GM23248 (cell line): Measurements from ENCODE around the gene STX8. TPM values are rescaled to one million over a fixed set of nuclear protein-coding genes. Genes with fewer than 3 reads are reported as not detected.
"Not testable (repeated sequence)": the region's sequence is repeated elsewhere in the genome, so short reads cannot be mapped to it uniquely, and the experiment has no call there.

Experiments
- DNase-seq: peaks from one replicate; pipeline ENCODE4 v3.0.0-alpha.2; 2015
- H2AFZ ChIP-seq: fragments of 200-600 bp; sonication (generic); 2 replicates; pipeline ENCODE4 v1.6.1; 2016; ENCODE audit warnings: antibody characterized with exemption
- H3F3A ChIP-seq: fragments of 200-600 bp; sonication (generic); 2 replicates; pipeline ENCODE4 v1.6.1; 2016; ENCODE audit warnings: mild to moderate bottlenecking, antibody characterized with exemption, mixed run types; ENCODE audit not compliant: insufficient read depth
- H3K27ac ChIP-seq: fragments of 200-600 bp; sonication (generic); 2 replicates; pipeline ENCODE4 v1.5.1; 2016; ENCODE audit warnings: mild to moderate bottlenecking
- H3K27me3 ChIP-seq: fragments of 200-600 bp; sonication (generic); replicated peaks from 2 replicates; pipeline ENCODE4 v1.6.1; 2016; ENCODE audit warnings: mild to moderate bottlenecking; ENCODE audit not compliant: insufficient read depth
- H3K36me3 ChIP-seq: fragments of 200-600 bp; sonication (generic); 2 replicates; pipeline ENCODE4 v1.6.1; 2016; ENCODE audit warnings: low read depth, mild to moderate bottlenecking
- H3K4me1 ChIP-seq: fragments of 200-600 bp; sonication (generic); 2 replicates; pipeline ENCODE4 v1.6.1; 2016; ENCODE audit warnings: mild to moderate bottlenecking; ENCODE audit not compliant: insufficient read depth
- H3K4me2 ChIP-seq: fragments of 200-600 bp; sonication (generic); one replicate; pipeline ENCODE4 v1.6.1; 2016; ENCODE audit warnings: mild to moderate bottlenecking; ENCODE audit not compliant: unreplicated experiment
- H3K4me3 ChIP-seq: fragments of 200-600 bp; sonication (generic); 2 replicates; pipeline ENCODE4 v1.5.1; 2016; ENCODE audit warnings: mild to moderate bottlenecking
- H3K79me2 ChIP-seq: fragments of 200-600 bp; sonication (generic); 2 replicates; pipeline ENCODE4 v1.6.1; 2016; ENCODE audit warnings: mild to moderate bottlenecking; ENCODE audit not compliant: insufficient read depth
- H3K9ac ChIP-seq: fragments of 200-600 bp; sonication (generic); 2 replicates; pipeline ENCODE4 v1.6.1; 2016; ENCODE audit warnings: mild to moderate bottlenecking
- H3K9me2 ChIP-seq: fragments of 200-600 bp; sonication (generic); 2 replicates; pipeline ENCODE4 v1.6.1; 2016; ENCODE audit warnings: mixed run types, mild to moderate bottlenecking, moderate library complexity; ENCODE audit not compliant: insufficient read depth
- H3K9me3 ChIP-seq: fragments of 200-600 bp; sonication (generic); one replicate; pipeline ENCODE4 v1.6.1; 2017; ENCODE audit warnings: low read depth
- H4K20me1 ChIP-seq: fragments of 200-600 bp; sonication (generic); 2 replicates; pipeline ENCODE4 v1.6.0; 2016; ENCODE audit not compliant: insufficient read depth
- EZH2 ChIP-seq: fragments of 200-600 bp; sonication (generic); IDR thresholded peaks from 2 replicates; pipeline ENCODE4 v1.6.1; 2018; ENCODE audit warnings: antibody characterized with exemption, mild to moderate bottlenecking; ENCODE audit not compliant: insufficient read depth, poor library complexity, severe bottlenecking
- EZH2phosphoT487 ChIP-seq: fragments of 200-600 bp; sonication (generic); IDR thresholded peaks from 2 replicates; pipeline ENCODE4 v1.6.1; 2018; ENCODE audit warnings: antibody characterized with exemption, moderate library complexity, mild to moderate bottlenecking, low read depth; ENCODE audit not compliant: insufficient read depth
- WGBS, 2 experiments: methylation state at CpG; one replicate each; pipeline ENCODE4 v1.1.6; 2015 to 2017; ENCODE audit warnings: low lambda C conversion rate in 2 of 2, low coverage in 1 of 2; ENCODE audit errors: missing lambda C conversion rate in 2 of 2; 5-methylcytosine and 5-hydroxymethylcytosine counted together
- in situ Hi-C: fragments of 300-500 bp; cut with MboI; formaldehyde crosslinking; loops from 2 replicates; pipeline ENCODE4 v1.15.0; 2020
- polyA plus RNA-seq: library from polyadenylated mRNA; unstranded; fragments of >200 nt; fragmentation: Nextera tagmentation; extraction: Ambion mirVana; gene quantifications from 2 replicates; pipeline ENCODE4 v1.2.1, GENCODE V29; 2016
- total RNA-seq: library from RNA; depleted of rRNA; stranded (reverse); fragments of >200 nt; shearing (Covaris generic); gene quantifications from 2 replicates; pipeline ENCODE4 v1.2.3, GENCODE V29; 2014

STX8 gene
- total and polyA plus RNA-seq, 2 experiments from 2014 or later, result 40.7 to 84.3 TPM

- 98 to 100% methylated on average over 3 of the region's 3 CpGs for WGBS, 2 experiments
- in situ Hi-C loops, result no loop called here
- H2AFZ ChIP-seq, result no peak overlapping the region
- H3K4me1 ChIP-seq, result 0 out of 2 replicates have a peak, but pooled peaks cover 4% of the 10 kb centered on the region
- no peak overlapping the region for H3K27ac ChIP-seq
- no peak for TF ChIP-seq EZH2
- TF ChIP-seq EZH2phosphoT487, result no peak
- H3K9ac ChIP-seq, result no peak overlapping the region
- H3K9me2 ChIP-seq, result no peaks in the 10 kb centered on the region
- no peak overlapping the region for H3K4me2 ChIP-seq
- H3K4me3 ChIP-seq, result no peak overlapping the region
- no peaks in the 10 kb centered on the region for H3K9me3 ChIP-seq
- no peaks in the 10 kb centered on the region for H3K79me2 ChIP-seq
- DNase-seq, result no peak
- H3K27me3 ChIP-seq, result no peaks in the 10 kb centered on the region
- H3K36me3 ChIP-seq, result no peaks in the 10 kb centered on the region
- no peaks in the 10 kb centered on the region for H4K20me1 ChIP-seq
- peaks cover 4% of the 10 kb centered on the region; the same call in 1 of the 2 replicates for H3F3A ChIP-seq
These were observed 189.2 kb downstream of the STX8 start for GRCh38 chr17:9386401-9386800.

GRCh38 chr17:9383826-9384225 is 191.8 kb downstream of the STX8 start:
- Histone ChIP-seq H3K27me3 (no peaks in the 10 kb centered on the region), H4K20me1 (no peaks in the 10 kb centered on the region), H3K36me3 (no peaks in the 10 kb centered on the region), H3K9me2 (no peaks in the 10 kb centered on the region), H3K9ac (no peak overlapping the region), H3K4me1 (0 out of 2 replicates have a peak, but pooled peaks cover 3% of the 10 kb centered on the region), H3K4me2 (no peak overlapping the region), H3F3A (peaks cover 2% of the 10 kb centered on the region; the same call in 1 of the 2 replicates), H3K27ac (no peak overlapping the region), H2AFZ (no peak overlapping the region), H3K9me3 (no peaks in the 10 kb centered on the region), H3K4me3 (no peak overlapping the region), H3K79me2 (no peaks in the 10 kb centered on the region)
- WGBS, 2 experiments, result 95 to 97% methylated on average over 3 of the region's 3 CpGs
- TF ChIP-seq EZH2phosphoT487 (no peak), EZH2 (no peak)
- in situ Hi-C loops, result no loop called here
- DNase-seq, result no peak

GRCh38 chr17:9382626-9383025 is 193.0 kb downstream of the STX8 start:
- no peaks in the 10 kb centered on the region for H3K9me2 ChIP-seq
- H3F3A ChIP-seq, result no peaks in the 10 kb centered on the region
- H2AFZ ChIP-seq, result no peak overlapping the region
- in situ Hi-C loops, result no loop called here
- DNase-seq, result no peak
- H3K4me2 ChIP-seq, result no peak overlapping the region
- no peaks in the 10 kb centered on the region for H3K27me3 ChIP-seq
- H3K9ac ChIP-seq, result no peak overlapping the region
- 0 out of 2 replicates have a peak, but pooled peaks cover 3% of the 10 kb centered on the region for H3K4me1 ChIP-seq
- no peak overlapping the region for H3K27ac ChIP-seq
- TF ChIP-seq EZH2 (no peak), EZH2phosphoT487 (no peak)
- H3K4me3 ChIP-seq, result no peak overlapping the region
- no peaks in the 10 kb centered on the region for H3K79me2 ChIP-seq
- H3K36me3 ChIP-seq, result no peaks in the 10 kb centered on the region
- WGBS, 2 experiments, result 79 to 86% methylated on average over 2 of the region's 2 CpGs
- no peaks in the 10 kb centered on the region for H3K9me3 ChIP-seq
- no peaks in the 10 kb centered on the region for H4K20me1 ChIP-seq

GRCh38 chr17:9381068-9381467 is 194.6 kb downstream of the STX8 start:
- in situ Hi-C loops, result no loop called here
- 0 out of 2 replicates have a peak, but pooled peaks cover 3% of the 10 kb centered on the region for H3K4me1 ChIP-seq
- H3K4me2 ChIP-seq, result no peak overlapping the region
- H3K27me3 ChIP-seq, result no peaks in the 10 kb centered on the region
- no peak for DNase-seq
- H3K9me2 ChIP-seq, result no peaks in the 10 kb centered on the region
- no peaks in the 10 kb centered on the region for H3K79me2 ChIP-seq
- no peaks in the 10 kb centered on the region for H3K9me3 ChIP-seq
- no peak overlapping the region for H2AFZ ChIP-seq
- H3K9ac ChIP-seq, result no peak overlapping the region
- TF ChIP-seq EZH2phosphoT487 (no peak), EZH2 (no peak)
- H3K4me3 ChIP-seq, result no peak overlapping the region
- H3F3A ChIP-seq, result no peaks in the 10 kb centered on the region
- WGBS, 2 experiments, result 100% methylated on average over 2 of the region's 2 CpGs
- no peaks in the 10 kb centered on the region for H4K20me1 ChIP-seq
- H3K36me3 ChIP-seq, result no peaks in the 10 kb centered on the region
- no peak overlapping the region for H3K27ac ChIP-seq

- H3K9me2 ChIP-seq, result no peaks in the 10 kb centered on the region
- DNase-seq, result no peak
- no peak overlapping the region for H3K4me2 ChIP-seq
- H3F3A ChIP-seq, result no peaks in the 10 kb centered on the region
- H3K9ac ChIP-seq, result no peak overlapping the region
- WGBS, 2 experiments, result 96 to 98% methylated on average over 4 of the region's 4 CpGs
- H3K9me3 ChIP-seq, result no peaks in the 10 kb centered on the region
- H3K79me2 ChIP-seq, result no peaks in the 10 kb centered on the region
- no peaks in the 10 kb centered on the region for H3K27me3 ChIP-seq
- no peak overlapping the region for H2AFZ ChIP-seq
- H3K4me3 ChIP-seq, result no peak overlapping the region
- no peaks in the 10 kb centered on the region for H3K36me3 ChIP-seq
- H4K20me1 ChIP-seq, result no peaks in the 10 kb centered on the region
- in situ Hi-C loops, result no loop called here
- 0 out of 2 replicates have a peak, but pooled peaks cover 3% of the 10 kb centered on the region for H3K4me1 ChIP-seq
- no peak overlapping the region for H3K27ac ChIP-seq
- TF ChIP-seq EZH2phosphoT487, result no peak
- TF ChIP-seq EZH2, result no peak
These were observed 195.3 kb downstream of the STX8 start for GRCh38 chr17:9380361-9380760.

GRCh38 chr17:9376177-9376576 is 199.4 kb downstream of the STX8 start:
- H2AFZ ChIP-seq, H3K79me2 ChIP-seq, DNase-seq, H3K27ac ChIP-seq, H3K4me2 ChIP-seq, H3K9me2 ChIP-seq, H3F3A ChIP-seq, H3K9me3 ChIP-seq, H3K36me3 ChIP-seq, in situ Hi-C loops, H3K27me3 ChIP-seq, H3K9ac ChIP-seq, H3K4me1 ChIP-seq, H4K20me1 ChIP-seq, H3K4me3 ChIP-seq: not testable (repeated sequence)
- WGBS, 2 experiments, result 97 to 98% methylated on average over 9 of the region's 9 CpGs
